Activated gamma-delta T cell treated with anti-CD3 and anti-CD28 coated beads, Interleukin-2, amount 50 U/mL, for 16 hours (primary cell): Measurements from ENCODE around the gene ZNF398.

Experiments
- DNase-seq: peaks from one replicate; pipeline ENCODE4 v3.0.0-alpha.2; 2020; ENCODE audit warnings: low read depth

The ZNF398 gene

DNA sequence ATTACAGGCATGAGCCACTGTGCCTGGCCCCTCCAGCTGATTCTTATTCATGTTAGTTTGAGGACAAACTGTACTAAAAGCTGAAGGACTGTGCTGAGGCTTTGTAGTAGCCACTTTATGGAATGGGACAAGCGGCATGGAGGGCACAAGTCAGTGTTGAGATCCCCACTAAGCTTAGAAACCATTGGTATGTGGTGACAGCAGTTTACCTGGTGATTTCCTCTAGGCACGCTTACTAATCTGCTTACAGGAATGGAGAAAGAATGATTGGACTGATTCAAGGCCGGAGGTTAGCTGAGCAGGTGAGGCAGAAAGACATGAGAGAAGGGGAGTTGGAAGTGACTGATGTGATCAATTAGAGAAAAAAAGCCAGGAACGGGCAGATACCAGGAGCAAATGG, 3.7 kb downstream of the ZNF398 start:
- no peak for DNase-seq

DNA sequence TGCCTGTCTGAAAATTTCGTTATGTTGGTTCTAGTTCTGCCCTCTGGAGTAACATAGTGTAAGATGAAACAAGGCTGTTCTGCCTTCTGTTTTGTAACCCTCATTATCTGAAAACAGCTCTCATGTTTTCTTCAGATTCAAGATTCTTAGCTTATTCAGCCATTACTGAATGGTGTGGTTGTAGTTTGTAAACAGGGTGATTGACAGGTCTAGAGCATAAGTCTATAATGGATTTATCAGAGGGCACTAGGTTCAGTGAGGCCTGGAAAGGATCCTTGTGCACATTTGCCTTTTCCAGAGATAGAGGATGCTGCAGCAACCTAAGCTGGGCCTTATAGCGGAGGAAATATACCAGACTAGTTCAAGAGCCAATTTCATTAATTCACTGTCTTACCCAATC, 6.1 kb downstream of the ZNF398 start:
- no peak for DNase-seq

DNA sequence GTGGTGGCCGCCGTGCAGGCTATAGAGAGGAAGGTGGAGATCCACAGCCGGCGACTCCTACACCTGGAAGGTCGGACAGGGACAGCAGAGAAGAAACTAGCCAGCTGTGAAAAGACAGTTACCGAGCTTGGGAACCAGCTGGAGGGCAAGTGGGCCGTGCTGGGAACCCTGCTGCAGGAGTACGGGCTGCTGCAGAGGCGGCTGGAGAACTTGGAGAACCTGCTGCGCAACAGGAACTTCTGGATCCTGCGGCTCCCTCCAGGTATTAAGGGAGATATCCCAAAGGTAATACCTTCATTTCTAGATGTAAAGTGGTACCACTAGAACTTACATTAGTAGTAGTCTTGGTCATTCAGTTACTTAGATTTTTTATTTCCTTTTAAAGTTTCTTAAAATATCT, 6.8 kb downstream of the ZNF398 start:
- no peak for DNase-seq

DNA sequence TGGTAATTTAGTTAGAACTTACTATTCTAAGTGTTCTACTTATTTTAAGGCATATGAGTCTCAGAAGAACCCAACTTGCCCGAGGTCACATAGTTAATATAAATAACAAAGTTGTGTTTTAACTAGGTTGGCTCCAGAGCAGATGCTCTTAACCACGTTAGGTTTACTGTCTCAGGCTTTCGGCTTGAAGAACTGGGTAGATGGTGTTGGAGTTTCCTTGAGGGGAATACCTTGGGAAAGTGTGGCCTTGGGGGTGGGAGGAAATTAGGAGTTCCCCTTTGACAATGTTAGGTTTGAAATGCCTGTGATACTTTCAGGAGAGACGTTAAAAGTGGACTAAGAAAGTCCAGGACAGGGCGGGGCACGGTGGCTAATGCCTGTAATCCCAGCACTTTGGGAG, 9.6 kb downstream of the ZNF398 start:
- no peak for DNase-seq

DNA sequence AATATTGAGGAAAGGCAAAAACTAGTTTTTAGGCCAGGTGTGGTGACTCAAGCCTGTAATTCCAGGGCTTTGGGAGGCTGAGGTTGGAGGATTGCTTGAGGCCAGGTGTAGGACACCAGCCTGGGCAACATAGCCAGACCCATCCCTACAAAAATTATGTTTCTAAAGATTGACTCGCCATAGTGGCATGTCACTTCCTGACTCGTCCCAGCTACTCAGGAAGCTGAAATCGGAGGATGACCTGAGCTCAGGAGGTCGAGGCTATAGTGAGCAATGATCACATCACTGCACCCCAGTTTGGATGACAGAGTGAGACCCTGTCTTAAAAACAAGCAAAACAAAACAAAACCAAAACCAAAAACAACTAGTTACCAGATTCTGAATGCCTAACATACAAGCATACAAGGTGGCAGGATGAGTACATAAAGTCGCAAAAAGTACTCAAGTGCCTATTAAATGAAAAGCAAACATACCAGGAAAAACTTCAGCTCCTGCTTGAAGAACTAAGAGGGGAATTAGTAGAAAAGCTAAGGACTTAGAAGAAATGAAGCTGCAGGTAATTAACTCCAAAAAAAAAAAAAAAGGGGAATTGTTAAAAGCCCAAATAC, 14.1 kb downstream of the ZNF398 start:
- DNase-seq = no peak

DNA sequence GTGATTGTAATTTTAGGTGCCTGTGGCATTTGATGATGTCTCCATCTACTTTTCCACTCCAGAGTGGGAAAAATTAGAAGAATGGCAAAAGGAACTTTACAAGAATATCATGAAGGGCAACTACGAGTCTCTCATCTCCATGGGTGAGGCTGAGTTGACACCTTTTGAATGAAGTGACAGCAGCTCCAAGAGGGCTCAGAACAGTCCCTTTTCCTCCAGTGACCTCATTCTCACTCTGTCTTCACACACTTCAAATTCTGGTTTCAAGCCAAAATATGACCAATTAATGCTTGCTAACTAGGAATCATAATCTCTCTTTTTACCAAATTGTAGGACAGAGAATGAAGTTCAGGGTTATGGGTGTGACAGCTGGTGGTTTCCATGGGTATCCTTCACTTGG, 18.9 kb downstream of the ZNF398 start:
- no peak for DNase-seq

DNA sequence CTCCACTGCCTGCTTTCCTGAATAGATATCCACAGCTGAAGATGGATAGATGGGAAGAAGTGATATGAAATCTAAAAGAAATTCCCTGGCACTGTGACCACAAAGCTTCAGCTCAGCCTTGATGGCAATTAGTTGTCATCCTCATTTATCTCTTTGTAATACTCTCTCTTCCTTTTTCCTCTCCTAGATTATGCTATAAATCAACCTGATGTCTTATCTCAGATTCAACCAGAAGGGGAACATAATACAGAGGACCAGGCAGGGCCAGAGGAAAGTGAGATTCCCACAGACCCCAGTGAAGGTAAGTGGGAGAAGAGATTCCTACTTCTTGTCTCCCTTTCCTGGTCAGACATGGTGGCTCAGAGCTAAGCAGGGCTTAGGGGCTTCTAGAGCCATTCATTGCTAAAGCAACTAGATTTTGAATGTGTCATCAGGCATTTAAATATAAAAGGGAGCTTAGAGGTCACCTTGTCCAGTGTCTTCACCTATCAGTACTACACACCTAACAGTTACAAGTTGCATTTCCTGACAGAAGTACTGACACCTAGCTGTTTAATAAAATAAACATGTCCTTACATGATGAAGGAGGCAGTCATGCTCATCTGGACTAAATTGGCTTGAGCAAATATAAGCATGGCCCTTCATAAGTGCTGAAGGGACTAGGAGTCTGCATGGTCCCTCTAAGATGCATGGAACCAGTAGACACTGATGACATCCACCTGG, 19.5 kb downstream of the ZNF398 start:
- no peak for DNase-seq

DNA sequence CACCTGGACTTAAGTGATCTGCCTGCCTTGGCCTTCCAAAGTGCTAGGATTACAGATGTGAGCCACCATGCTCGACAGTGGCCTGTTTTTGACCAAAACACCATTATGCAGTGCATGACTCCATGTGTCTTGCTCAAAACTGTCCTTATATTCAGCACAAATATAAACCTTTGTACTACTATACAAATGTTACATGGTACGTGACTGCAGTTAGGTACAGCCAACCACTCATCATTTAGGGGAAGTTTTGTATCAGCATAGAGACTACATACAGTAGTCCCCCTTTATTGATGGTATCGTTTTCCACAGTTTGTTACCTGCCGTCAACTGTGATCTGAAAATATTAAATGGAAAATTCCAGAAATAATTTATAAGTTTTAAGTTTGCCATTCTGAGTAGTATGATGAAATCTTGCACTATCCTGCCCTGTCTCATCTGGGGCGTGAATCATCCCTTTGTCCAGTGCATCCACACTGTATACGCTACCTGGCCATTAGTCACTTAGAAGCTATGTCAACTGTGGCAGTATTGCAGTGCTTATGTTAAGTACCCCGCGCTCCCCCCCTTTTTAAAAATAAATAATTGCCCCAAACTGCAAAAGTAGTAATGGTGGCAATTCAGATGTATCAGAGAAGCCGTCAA, 24.8 kb downstream of the ZNF398 start:
- DNase-seq = no peak

DNA sequence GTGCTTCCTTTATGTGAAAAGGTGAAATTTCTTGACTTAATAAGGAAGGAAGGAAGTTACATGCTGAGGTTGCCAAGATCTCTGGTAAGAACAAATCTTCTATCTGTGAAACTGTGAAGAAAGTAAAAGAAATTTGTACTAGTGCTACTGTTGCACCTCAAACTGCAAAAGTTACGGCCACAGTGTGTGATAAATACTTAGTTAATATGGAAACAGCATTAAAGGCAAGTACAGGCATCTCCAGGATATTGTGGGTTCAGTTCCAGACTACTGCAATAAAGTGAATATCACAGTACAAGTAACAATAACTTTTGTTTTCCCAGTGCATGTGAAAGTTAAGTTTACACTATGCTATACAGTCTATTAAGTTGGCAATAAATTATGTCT, 25.3 kb downstream of the ZNF398 start:
- DNase-seq = no peak

DNA sequence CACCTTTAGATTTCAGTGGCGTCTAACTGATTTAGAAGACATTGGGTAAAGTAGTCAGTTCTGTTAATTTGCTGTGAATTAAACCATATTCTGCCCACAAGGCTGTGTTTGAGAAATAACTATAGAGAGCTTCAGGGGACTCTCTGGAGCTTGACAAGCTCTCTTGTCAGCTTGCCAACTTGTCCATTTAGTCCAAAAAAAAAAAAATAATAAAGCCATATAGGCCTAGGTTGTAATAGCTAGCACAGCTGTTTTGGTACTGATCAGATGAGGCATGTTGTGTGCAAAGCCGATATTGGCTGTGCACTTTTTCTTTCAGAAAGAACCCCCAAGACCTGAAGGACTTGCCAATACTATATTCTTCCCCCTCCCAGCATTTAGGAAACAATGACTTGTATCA, 27.9 kb downstream of the ZNF398 start:
- no peak for DNase-seq

DNA sequence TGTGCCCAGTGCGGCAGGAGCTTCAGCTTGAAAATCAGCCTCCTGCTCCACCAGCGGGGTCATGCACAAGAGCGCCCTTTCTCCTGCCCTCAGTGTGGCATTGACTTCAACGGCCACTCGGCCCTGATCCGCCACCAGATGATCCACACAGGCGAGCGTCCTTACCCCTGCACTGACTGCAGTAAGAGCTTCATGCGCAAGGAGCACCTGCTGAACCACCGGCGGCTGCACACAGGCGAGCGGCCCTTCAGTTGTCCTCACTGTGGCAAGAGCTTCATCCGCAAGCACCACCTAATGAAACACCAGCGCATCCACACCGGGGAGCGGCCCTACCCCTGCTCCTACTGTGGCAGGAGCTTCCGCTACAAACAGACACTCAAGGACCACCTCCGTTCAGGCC, 32.0 kb downstream of the ZNF398 start:
- DNase-seq = no peak

DNA sequence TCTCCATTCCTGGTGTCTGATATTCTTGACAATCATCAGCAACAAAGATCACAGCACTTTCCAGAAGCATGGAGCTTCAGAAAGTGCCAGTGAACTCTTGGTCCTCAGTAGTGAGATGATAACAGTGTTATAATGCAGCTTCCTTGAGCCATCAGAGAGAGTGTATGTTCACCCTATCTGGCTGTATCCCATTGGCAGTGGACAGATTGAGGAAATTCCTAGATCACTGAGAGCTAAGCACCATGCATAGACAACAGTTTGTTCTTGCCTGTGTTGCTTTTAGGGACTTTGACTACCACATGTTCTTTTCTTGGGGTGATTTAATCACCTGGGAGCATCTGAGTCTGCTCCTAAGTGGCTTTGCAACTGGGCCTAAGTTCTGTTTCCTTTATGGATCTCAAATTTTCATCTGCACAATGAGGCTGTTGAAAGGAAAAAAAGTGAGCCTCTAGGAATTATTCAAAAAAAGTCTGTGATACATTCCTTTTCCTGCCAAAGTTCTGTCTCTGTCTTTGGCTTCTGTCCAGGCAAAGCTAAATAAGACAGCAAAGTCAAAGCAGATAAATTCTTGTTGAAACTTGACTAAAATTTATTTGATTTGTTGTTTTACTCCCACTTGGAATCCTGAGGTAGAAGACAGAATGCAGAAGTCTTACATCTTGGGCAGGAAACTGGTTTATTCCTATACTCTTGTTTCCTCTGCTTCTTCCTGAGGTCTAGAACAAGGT, 33.6 kb downstream of the ZNF398 start:
- no peak for DNase-seq

DNA sequence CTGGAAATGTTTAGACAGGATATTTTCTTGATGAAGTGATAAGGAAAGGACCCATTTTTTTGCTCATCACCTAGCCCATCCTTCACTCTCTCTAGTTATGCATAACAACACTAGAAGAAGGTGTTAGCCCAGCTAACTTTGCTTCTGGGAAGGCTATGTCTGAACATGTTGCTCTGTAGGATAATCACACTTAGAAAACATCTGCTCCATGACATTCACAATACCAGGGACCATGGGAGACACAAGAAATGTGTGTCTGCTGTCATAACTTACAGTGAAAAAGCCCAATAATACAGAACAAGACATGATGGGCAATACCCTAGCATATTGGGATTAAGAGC, 34.2 kb downstream of the ZNF398 start:
- no peak for DNase-seq

DNA sequence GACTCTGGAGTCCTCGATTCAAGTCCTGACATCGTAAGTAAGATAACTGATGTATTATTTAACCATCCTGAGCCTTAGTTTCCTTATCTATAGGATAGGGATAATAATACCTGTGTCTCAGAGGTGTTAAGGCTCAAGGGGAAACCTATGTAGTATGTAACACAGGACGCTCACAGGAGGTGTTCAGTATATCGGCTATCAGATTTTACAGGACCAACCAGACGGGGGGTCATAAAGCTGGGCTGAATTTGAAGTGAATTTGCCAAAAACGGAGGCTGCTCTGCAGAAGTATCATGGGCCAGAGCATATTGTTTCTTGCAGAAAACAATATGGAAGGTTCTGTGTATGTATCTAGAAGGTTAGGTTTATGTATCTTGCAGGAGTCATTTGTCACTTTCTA, 37.0 kb downstream of the ZNF398 start:
- DNase-seq = no peak

DNA sequence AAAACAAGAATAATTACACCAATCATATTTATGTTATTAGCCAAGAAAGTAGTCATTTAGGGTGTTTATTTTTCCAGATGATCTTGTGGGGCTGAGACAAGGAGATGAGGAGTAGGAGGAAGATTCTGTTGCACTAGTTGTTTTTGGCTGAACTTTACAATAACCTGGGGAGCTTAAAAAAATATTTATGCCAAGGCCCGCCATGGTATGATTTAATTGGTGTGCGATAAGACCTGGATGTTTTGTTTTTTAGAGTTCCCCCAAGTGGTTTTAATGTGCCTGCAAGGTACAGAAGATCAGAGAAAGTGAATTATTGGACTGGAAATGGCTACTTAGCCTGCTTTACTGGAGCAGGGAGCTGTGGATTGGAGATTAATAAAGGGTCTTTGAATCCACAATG, 41.0 kb downstream of the ZNF398 start:
- DNase-seq = no peak

DNA sequence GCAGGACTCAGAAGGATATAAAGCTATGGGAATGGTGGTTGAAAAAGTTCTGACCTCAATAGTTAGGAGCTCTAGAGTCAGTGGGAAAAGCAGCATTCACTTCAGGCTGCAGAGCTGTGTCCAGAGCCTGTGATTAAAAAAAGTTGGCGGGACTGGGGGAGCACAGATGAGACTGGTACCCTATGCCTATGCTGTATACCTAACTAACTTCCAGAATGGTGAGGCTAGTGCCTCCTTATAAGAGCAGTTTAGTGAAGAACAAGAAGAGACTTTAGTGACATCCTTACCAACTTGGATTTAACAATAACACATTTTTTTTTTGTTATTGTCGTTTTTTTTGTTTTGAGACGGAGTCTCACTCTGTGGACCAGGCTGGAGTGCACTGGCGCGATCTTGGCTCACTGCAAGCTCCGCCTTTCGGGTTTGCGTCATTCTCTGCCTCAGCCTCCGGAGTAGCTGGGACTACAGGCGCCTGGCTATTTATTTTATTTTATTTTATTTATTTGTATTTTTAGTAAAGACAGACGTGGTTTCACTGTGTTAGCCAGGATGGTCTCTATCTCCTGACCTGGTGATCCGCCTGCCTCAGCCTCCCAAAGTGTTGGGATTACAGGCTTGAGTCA, 41.5 kb downstream of the ZNF398 start:
- no peak for DNase-seq

DNA sequence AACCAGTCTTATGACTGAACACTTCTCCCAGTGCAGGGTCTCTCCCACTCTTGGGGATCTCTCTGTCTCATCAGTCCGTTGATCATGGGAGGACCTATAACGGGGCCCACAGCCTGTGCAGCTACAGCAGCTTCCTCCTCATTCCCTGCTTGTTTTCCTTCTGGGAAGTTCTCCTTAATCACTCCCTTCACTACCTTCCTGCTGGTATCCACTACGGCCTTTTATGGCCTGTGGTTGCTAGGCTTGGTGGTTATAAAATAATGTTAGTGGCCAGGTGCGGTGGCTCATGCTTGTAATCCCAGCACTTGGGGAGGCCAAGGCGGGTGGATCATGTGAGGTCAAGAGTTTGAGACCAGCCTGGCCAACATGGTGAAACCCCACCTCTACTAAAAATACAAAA, 44.6 kb downstream of the ZNF398 start:
- no peak for DNase-seq

DNA sequence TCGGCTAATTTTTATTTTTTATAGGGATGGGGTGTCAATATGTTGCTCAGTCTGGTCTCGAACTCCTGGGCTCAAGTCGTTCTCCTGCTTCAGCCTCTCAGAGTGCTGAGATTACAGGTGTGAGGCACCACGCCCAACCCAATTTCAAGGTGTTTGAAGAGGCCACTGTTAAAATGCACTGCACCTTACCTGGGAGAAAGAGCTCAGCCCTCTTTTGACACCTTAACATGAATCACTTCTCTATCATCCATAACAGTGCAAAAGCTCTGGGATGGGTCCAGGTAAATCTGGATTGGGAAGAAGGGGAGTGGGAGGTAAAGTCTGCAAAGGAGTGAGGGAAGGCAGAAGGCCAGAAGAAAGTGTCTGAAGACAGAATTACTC, 47.5 kb downstream of the ZNF398 start:
- DNase-seq = no peak

DNA sequence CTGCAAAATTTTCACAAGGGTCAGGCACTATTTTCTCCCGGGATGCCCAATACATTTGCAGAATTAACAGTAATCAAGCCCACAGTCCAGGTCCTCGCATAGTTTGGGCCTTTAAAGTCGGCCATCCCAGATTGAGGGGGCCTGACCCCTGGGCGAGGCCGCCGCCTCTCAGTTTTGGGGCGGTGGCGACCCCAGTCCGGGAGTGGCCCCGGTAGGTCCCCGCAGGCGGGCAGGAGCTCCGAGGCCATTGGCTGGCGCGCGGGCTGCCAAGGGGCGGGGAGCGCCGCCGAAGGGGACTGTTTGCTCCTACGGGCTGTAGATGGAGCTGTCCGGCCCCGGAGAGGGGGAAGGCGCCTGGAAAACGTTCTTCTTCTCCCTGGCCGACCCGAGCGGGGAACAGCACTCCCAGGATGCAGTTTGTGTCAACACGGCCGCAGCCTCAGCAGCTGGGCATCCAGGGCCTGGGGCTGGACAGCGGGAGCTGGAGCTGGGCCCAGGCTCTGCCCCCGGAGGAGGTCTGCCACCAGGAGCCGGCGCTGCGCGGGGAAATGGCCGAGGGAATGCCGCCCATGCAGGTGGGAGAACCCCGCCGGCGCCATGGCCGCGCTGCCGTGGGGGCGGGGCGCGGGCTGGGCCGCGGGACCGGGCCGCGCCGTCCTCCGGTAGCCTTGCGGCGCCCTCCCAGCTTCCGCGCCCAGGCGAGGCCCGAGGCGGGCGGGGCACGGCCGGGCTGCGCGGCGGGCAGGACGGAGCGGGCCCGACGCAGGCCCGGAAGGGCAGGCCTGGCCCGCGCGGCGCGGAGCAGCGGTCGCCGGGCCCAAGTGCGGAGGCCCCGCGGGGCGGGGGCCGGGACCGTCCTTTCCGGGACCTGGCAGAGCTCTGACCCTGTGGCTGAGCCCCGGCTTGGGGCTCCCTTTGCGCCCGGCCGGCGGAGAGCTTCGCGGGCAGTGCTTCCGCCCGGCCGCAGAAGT, 48.2 kb downstream of the ZNF398 start, which contains the start of gene ZNF282:
TSS of gene ZNF282 (plus strand) at position 367 of the 971 bp plus-strand sequence. CDS start at position 411, 44 bp downstream.
- peak; percentile 47 for DNase-seq

DNA sequence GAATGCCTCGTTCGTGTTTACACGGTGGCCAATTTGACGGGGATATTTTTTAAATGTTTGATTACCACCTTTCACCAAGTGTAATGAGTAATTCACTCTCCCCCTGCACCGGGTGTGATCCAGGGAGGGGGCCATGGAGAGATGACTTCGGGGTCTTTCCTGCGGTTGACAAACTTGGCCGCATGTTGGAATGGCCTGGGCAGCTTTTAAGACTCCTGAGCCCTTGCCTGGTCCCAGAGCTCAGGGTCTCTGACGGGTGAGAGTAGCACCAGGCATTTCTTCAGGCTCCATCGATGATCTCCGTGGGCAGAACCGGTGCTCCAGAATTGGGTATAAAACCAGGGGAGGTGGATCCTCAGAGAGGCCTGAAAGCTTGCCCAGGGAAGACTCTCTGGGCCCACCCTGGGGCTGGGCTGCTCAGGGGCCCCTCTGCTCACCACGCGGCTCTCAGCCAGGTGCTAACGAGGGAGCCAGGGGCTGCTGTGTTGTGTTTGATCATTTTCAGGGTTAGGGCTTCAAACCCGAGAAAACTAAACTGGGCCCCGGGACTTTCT, 49.0 kb downstream of the ZNF398 start:
- DNase-seq = no peak

DNA sequence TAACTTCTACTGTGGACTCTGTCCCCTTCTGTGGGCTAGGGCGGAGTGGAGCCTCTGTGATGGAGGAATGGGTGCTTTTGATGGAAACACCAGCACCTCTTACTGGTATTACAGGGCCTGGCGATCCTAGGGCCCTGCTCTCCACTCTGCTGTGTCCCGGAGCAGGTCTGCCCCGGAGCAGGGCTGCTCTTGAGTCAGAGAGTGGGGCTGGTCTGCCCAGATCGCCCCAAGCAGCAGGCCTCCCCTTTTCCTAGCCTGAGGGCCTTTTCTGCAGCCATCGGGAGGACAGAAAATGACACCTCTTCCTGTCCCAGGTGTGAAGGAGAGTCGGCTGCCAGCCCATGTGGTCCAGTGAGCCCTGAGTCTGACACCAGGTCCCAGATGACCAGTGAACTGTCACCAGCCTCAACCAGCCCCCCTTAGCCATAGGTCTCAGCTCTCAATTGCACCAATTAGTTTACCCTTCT, 49.5 kb downstream of the ZNF398 start:
- no peak for DNase-seq
